ENCODE results near the gene CACNA2D4.

- TF ChIP-seq, protein P1, sequence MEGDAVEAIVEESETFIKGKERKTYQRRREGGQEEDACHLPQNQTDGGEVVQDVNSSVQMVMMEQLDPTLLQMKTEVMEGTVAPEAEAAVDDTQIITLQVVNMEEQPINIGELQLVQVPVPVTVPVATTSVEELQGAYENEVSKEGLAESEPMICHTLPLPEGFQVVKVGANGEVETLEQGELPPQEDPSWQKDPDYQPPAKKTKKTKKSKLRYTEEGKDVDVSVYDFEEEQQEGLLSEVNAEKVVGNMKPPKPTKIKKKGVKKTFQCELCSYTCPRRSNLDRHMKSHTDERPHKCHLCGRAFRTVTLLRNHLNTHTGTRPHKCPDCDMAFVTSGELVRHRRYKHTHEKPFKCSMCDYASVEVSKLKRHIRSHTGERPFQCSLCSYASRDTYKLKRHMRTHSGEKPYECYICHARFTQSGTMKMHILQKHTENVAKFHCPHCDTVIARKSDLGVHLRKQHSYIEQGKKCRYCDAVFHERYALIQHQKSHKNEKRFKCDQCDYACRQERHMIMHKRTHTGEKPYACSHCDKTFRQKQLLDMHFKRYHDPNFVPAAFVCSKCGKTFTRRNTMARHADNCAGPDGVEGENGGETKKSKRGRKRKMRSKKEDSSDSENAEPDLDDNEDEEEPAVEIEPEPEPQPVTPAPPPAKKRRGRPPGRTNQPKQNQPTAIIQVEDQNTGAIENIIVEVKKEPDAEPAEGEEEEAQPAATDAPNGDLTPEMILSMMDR (IDR thresholded peaks at IDR 0.05) = no peak
- no peak for TF ChIP-seq POLR2A (IDR thresholded peaks at IDR 0.05)
Observed at GRCh38 chr12:1828856-1829255, 89.6 kb downstream of the CACNA2D4 start.

Measured in adrenal gland (tissue), 5 donors.